Gastrocnemius medialis (tissue), 4 donors: ENCODE measurements around the gene TBL1XR1.

Experiments used
- CTCF ChIP-seq, 5 experiments: fragments of 450-650 bp in 3 of 5; fragments of 200-600 bp in 2 of 5; sonication (generic) in 2 of 5; IDR thresholded peaks in 4 of 5; conservative IDR thresholded peaks in 1 of 5; 1 replicate in 4 of 5; 2 replicates in 1 of 5; pipeline ENCODE4 v1.5.1; 2016 to 2019; ENCODE audit warnings: antibody characterized with exemption in 5 of 5, mild to moderate bottlenecking in 3 of 5, moderate library complexity in 3 of 5
- POLR2A ChIP-seq, 2 donors: fragments of 450-650 bp; IDR thresholded peaks; one replicate each; pipeline ENCODE4 v1.6.1; 2017; ENCODE audit warnings: antibody characterized with exemption in 2 of 2, mild to moderate bottlenecking in 2 of 2, moderate library complexity in 2 of 2

- no peak for TF ChIP-seq CTCF (IDR thresholded peaks at IDR 0.05 in 4 of 5, conservative IDR thresholded peaks at IDR 0.05 in 1 of 5)
- TF ChIP-seq POLR2A (IDR thresholded peaks at IDR 0.05) = no peak
Observed at GRCh38 chr3:177213801-177214535, 16.7 kb upstream of the TBL1XR1 start.
